Stomach (tissue), 4 donors: ENCODE measurements around the gene KIF5A.

Source experiments
- POLR2AphosphoS5 ChIP-seq, 3 donors: sonication (generic); formaldehyde crosslinking; IDR thresholded peaks; one replicate each; pipeline ENCODE4 v1.6.1; 2016; ENCODE audit warnings: antibody characterized with exemption in 3 of 3
- TF ChIP-seq, protein P1 (sequence below), 7 experiments: fragments of 450-650 bp in 4 of 7; fragments of 200-600 bp in 3 of 7; sonication (generic) in 3 of 7; IDR thresholded peaks; one replicate each; pipeline ENCODE4 v1.5.1; 2016 to 2019; ENCODE audit warnings: antibody characterized with exemption in 7 of 7, control low read depth in 2 of 7, mild to moderate bottlenecking in 1 of 7

DNA sequence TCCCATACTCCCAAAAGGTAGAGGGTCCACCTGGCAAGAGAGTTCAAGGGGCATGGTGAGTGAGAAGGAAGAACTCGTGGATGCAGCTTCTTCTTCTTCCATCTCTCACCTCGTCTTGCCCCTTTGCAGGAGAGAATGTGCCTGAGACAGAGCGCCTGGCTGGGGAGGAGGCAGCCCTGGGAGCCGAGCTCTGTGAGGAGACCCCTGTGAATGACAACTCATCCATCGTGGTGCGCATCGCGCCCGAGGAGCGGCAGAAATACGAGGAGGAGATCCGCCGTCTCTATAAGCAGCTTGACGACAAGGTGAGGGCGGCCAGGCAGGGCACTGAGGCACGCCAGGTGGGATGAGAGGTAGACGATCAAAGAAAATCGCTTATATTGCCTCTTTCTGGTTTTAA is 20.0 kb downstream of the KIF5A start:
- TF ChIP-seq, protein P1, sequence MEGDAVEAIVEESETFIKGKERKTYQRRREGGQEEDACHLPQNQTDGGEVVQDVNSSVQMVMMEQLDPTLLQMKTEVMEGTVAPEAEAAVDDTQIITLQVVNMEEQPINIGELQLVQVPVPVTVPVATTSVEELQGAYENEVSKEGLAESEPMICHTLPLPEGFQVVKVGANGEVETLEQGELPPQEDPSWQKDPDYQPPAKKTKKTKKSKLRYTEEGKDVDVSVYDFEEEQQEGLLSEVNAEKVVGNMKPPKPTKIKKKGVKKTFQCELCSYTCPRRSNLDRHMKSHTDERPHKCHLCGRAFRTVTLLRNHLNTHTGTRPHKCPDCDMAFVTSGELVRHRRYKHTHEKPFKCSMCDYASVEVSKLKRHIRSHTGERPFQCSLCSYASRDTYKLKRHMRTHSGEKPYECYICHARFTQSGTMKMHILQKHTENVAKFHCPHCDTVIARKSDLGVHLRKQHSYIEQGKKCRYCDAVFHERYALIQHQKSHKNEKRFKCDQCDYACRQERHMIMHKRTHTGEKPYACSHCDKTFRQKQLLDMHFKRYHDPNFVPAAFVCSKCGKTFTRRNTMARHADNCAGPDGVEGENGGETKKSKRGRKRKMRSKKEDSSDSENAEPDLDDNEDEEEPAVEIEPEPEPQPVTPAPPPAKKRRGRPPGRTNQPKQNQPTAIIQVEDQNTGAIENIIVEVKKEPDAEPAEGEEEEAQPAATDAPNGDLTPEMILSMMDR (IDR thresholded peaks at IDR 0.05), result no peak
- no peak for TF ChIP-seq POLR2AphosphoS5 (IDR thresholded peaks at IDR 0.05)
